NB4 (cell line): ENCODE data around the gene ENTR1.

Source experiments
- CTCF ChIP-seq: IDR thresholded peaks from one replicate; pipeline ENCODE4 v1.5.1; 2012; ENCODE audit warnings: low read depth, low read length
- POLR2A ChIP-seq: IDR thresholded peaks from 2 replicates; pipeline ENCODE4 v1.6.1; 2011; ENCODE audit warnings: mild to moderate bottlenecking; ENCODE audit not compliant: insufficient read length; ENCODE audit errors: extremely low read depth

DNA sequence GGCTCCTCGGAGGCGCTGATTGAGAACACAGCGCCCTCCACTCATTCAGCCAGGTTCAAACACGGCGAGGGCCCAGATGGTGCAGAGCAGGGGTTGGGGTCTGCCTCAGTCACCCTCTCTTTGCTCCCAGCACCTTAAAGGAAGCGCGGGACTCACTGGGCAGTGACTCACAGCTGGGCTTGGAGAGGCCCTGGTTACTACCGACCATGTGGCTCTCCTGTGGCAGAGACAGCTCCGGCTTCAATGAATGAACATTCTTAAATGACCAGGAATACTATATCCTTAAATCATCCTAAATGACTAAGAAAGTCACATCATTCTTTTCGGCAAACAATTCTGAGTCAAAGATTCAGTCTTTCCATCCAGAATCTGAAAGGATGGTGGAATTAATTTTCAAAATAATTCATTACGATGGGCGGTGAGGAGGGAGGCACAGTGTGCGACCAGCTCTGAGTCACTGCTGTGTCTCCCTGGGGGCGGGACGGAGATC lies 30.8 kb upstream of the ENTR1 start:
- no peak for TF ChIP-seq POLR2A
- no peak for TF ChIP-seq CTCF
